OCI-LY7 (cell line): ENCODE results near the gene EOLA1. TPM values are rescaled to one million over a fixed set of nuclear protein-coding genes. Genes with fewer than 3 reads are reported as not detected.

ENCODE experiments used
- BruUV-seq: library from RNA; stranded (reverse); fragments of 400-500 nt; replicated peaks from 2 replicates; lab custom pipeline; 2021; lab: Mats Ljungman, UMichigan
- CTCF ChIA-PET: fragments of 300-600 bp; sonication (Branson Sonifier 250); formaldehyde crosslinking; loops from one replicate; lab custom pipeline; 2022; ENCODE audit warnings: antibody characterized with exemption; ENCODE audit not compliant: unreplicated experiment; lab: Charles Lee
- POLR2A ChIA-PET: fragments of 300-600 bp; sonication (Branson Sonifier 250); formaldehyde crosslinking; loops from one replicate; lab custom pipeline; 2022; ENCODE audit warnings: antibody characterized with exemption; lab: Charles Lee
- DNase-seq: peaks from one replicate; pipeline ENCODE4 v3.0.0-alpha.2; 2015; ENCODE audit warnings: low spot score
- H2AFZ ChIP-seq: fragments of 200-600 bp; sonication (generic), shearing (Covaris generic); 2 replicates; pipeline ENCODE4 v1.6.1; 2014; ENCODE audit warnings: mild to moderate bottlenecking, antibody characterized with exemption, low read length, moderate library complexity
- H3K27ac ChIP-seq: fragments of 200-600 bp; sonication (generic); 2 replicates; pipeline ENCODE4 v1.5.1; 2014; ENCODE audit warnings: mixed run types, low read depth, mild to moderate bottlenecking, moderate library complexity, low read length, inconsistent platforms; ENCODE audit not compliant: poor library complexity, severe bottlenecking
- H3K36me3 ChIP-seq: fragments of 200-600 bp; sonication (generic); 2 replicates; pipeline ENCODE4 v1.6.1; 2014; ENCODE audit warnings: mild to moderate bottlenecking, antibody characterized with exemption, low read length, moderate library complexity, mixed read lengths; ENCODE audit not compliant: insufficient read depth
- H3K4me1 ChIP-seq: fragments of 200-600 bp; sonication (generic); 2 replicates; pipeline ENCODE4 v1.5.1; 2014; ENCODE audit warnings: mild to moderate bottlenecking, low read length; ENCODE audit not compliant: insufficient read depth, poor library complexity, severe bottlenecking
- H3K4me2 ChIP-seq: fragments of 200-600 bp; sonication (generic); 2 replicates; pipeline ENCODE4 v1.6.1; 2014; ENCODE audit warnings: mild to moderate bottlenecking, low read length
- H3K4me3 ChIP-seq: fragments of 200-600 bp; sonication (generic); 2 replicates; pipeline ENCODE4 v1.5.1; 2014; ENCODE audit warnings: mild to moderate bottlenecking, low read depth, low read length; ENCODE audit not compliant: poor library complexity, severe bottlenecking
- H3K79me2 ChIP-seq: fragments of 200-600 bp; sonication (generic); 2 replicates; pipeline ENCODE4 v1.6.1; 2016; ENCODE audit warnings: low read depth, mild to moderate bottlenecking, low read length, moderate library complexity, mixed read lengths; ENCODE audit not compliant: insufficient read depth
- H3K9me2 ChIP-seq: fragments of 200-600 bp; sonication (generic); 2 replicates; pipeline ENCODE4 v1.6.1; 2016; ENCODE audit warnings: mild to moderate bottlenecking, low read length, mixed read lengths; ENCODE audit not compliant: insufficient read depth
- H3K9me3 ChIP-seq: fragments of 200-600 bp; sonication (generic); 2 replicates; pipeline ENCODE4 v1.6.1; 2014; ENCODE audit warnings: mild to moderate bottlenecking, mixed run types, low read length, mixed read lengths
- H4K20me1 ChIP-seq: fragments of 200-600 bp; sonication (generic); 2 replicates; pipeline ENCODE4 v1.6.1; 2014; ENCODE audit warnings: mild to moderate bottlenecking, antibody characterized with exemption, low read length, moderate library complexity, mixed read lengths; ENCODE audit not compliant: insufficient read depth
- EZH2phosphoT487 ChIP-seq: fragments of 200-600 bp; sonication (generic); IDR thresholded peaks from 2 replicates; pipeline ENCODE4 v1.6.1; 2018; ENCODE audit warnings: low read depth, borderline replicate concordance, mild to moderate bottlenecking, mixed run types, antibody characterized with exemption, low read length, moderate library complexity, mixed read lengths
- intact Hi-C: fragments of 100-400 bp; cut with micrococcal nuclease; formaldehyde crosslinking; loops from one replicate; pipeline ENCODE4 v1.10.0; 2022; ENCODE audit not compliant: unreplicated experiment
- total RNA-seq, 2 experiments: library from RNA; depleted of rRNA in 1 of 2; stranded (reverse); fragments of >200 nt in 1 of 2; shearing (Covaris generic) in 1 of 2; gene quantifications; 2 replicates each; pipeline ENCODE4 v1.2.3, GENCODE V29; 2014 to 2022
- TF ChIP-seq, protein P1 (sequence below): fragments of 200-600 bp; sonication (generic); conservative IDR thresholded peaks from 2 replicates; pipeline ENCODE4 v1.5.1; 2014; ENCODE audit warnings: mild to moderate bottlenecking, antibody characterized with exemption, low read length, moderate library complexity, mixed read lengths

Gene EOLA1
- total RNA-seq, 2 experiments from 2014 or later = 13.0 to 22.9 TPM

- ChIA-PET CTCF (no interaction called here), POLR2A (no interaction called here)
- H3K79me2 ChIP-seq = no peaks in the 10 kb centered on the region
- intact Hi-C loops = no loop called here
- TF ChIP-seq, protein P1, sequence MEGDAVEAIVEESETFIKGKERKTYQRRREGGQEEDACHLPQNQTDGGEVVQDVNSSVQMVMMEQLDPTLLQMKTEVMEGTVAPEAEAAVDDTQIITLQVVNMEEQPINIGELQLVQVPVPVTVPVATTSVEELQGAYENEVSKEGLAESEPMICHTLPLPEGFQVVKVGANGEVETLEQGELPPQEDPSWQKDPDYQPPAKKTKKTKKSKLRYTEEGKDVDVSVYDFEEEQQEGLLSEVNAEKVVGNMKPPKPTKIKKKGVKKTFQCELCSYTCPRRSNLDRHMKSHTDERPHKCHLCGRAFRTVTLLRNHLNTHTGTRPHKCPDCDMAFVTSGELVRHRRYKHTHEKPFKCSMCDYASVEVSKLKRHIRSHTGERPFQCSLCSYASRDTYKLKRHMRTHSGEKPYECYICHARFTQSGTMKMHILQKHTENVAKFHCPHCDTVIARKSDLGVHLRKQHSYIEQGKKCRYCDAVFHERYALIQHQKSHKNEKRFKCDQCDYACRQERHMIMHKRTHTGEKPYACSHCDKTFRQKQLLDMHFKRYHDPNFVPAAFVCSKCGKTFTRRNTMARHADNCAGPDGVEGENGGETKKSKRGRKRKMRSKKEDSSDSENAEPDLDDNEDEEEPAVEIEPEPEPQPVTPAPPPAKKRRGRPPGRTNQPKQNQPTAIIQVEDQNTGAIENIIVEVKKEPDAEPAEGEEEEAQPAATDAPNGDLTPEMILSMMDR = no peak
- no peak for TF ChIP-seq EZH2phosphoT487
- no TSS peak for BruUV-seq
- no peaks in the 10 kb centered on the region for H3K9me3 ChIP-seq
- no peaks in the 10 kb centered on the region for H3K36me3 ChIP-seq
- H3K4me2 ChIP-seq = no peak overlapping the region
- H3K4me1 ChIP-seq = no peaks in the 10 kb centered on the region
- H2AFZ ChIP-seq = no peak overlapping the region
- H4K20me1 ChIP-seq = no peaks in the 10 kb centered on the region
- no peak overlapping the region for H3K27ac ChIP-seq
- no peak for DNase-seq
- H3K4me3 ChIP-seq = no peak overlapping the region
- no peaks in the 10 kb centered on the region for H3K9me2 ChIP-seq
Measured at GRCh38 chrX:149569770-149570169, 29.0 kb downstream of the EOLA1 start.

DNA sequence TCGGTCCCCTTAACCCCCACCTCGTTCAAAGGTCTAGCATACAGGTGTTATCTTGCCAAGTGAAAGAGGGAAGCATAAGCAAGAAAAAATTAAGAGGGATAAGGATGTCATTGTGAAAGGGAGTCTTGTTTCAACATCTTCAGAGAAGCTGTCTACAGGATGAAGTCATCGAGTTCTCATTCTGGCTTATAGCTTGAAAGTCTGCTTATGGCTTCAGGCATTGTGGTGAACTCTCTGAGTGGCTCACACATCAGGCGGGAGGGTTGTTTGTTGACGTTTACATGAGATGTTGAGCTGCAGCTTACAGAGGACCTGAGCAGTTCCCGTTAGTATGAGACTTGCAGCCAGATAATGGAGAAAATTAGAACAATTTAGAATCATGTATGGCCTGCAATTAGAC, 29.9 kb downstream of the EOLA1 start:
- no peak overlapping the region for H2AFZ ChIP-seq
- H4K20me1 ChIP-seq = no peaks in the 10 kb centered on the region
- POLR2A ChIA-PET = no interaction called here
- H3K4me2 ChIP-seq = no peak overlapping the region
- H3K79me2 ChIP-seq = no peaks in the 10 kb centered on the region
- no peak overlapping the region for H3K4me3 ChIP-seq
- no peaks in the 10 kb centered on the region for H3K36me3 ChIP-seq
- DNase-seq = no peak
- H3K9me3 ChIP-seq = no peaks in the 10 kb centered on the region
- BruUV-seq = no TSS peak
- no peak overlapping the region for H3K27ac ChIP-seq
- no peaks in the 10 kb centered on the region for H3K9me2 ChIP-seq
- intact Hi-C loops = no loop called here
- H3K4me1 ChIP-seq = no peaks in the 10 kb centered on the region
- no peak for TF ChIP-seq EZH2phosphoT487
- TF ChIP-seq, protein P1 = no peak
- CTCF ChIA-PET = no interaction called here

- ChIA-PET CTCF (no interaction called here), POLR2A (no interaction called here)
Measured at GRCh38 chrX:149571770-149572169, 31.0 kb downstream of the EOLA1 start.

More at GRCh38 chrX:149571770-149572169, 31.0 kb downstream of the EOLA1 start:
- no peaks in the 10 kb centered on the region for H3K9me3 ChIP-seq
- H3K27ac ChIP-seq = no peak overlapping the region
- no peak overlapping the region for H3K4me2 ChIP-seq
- no TSS peak for BruUV-seq
- intact Hi-C loops = no loop called here
- no peak for DNase-seq
- H4K20me1 ChIP-seq = no peaks in the 10 kb centered on the region
- no peak overlapping the region for H2AFZ ChIP-seq
- no peaks in the 10 kb centered on the region for H3K9me2 ChIP-seq
- no peaks in the 10 kb centered on the region for H3K4me1 ChIP-seq
- H3K79me2 ChIP-seq = no peaks in the 10 kb centered on the region
- H3K36me3 ChIP-seq = no peaks in the 10 kb centered on the region
- TF ChIP-seq, protein P1 = no peak
- TF ChIP-seq EZH2phosphoT487 = no peak
- H3K4me3 ChIP-seq = no peak overlapping the region
